Trophoblast cell (in vitro differentiated cells and primary cell): Measurements from ENCODE around the gene OR3A3. TPM values are rescaled to one million over a fixed set of nuclear protein-coding genes. Genes with fewer than 3 reads are reported as not detected.
"Not testable (repeated sequence)": the region's sequence is repeated elsewhere in the genome, so short reads cannot be mapped to it uniquely, and the experiment has no call there.

ENCODE experiments used
- DNase-seq, 2 donors: peaks; one replicate each; pipeline ENCODE4 v3.0.0-alpha.2; 2016
- H2AFZ ChIP-seq: 2 replicates; pipeline ENCODE4 v1.6.1; 2013; ENCODE audit warnings: low read length, moderate library complexity, mild to moderate bottlenecking; ENCODE audit not compliant: insufficient read depth, poor library complexity
- H2AK5ac ChIP-seq: 2 replicates; pipeline ENCODE4 v1.6.1; 2013; ENCODE audit warnings: mild to moderate bottlenecking, low read length
- H2BK120ac ChIP-seq: 2 replicates; pipeline ENCODE4 v1.6.1; 2013; ENCODE audit warnings: low read length, mild to moderate bottlenecking, moderate library complexity; ENCODE audit not compliant: insufficient read depth, poor library complexity
- H2BK12ac ChIP-seq: 2 replicates; pipeline ENCODE4 v1.6.1; 2013; ENCODE audit warnings: mild to moderate bottlenecking, low read length, moderate library complexity
- H2BK5ac ChIP-seq: 2 replicates; pipeline ENCODE4 v1.6.1; 2013; ENCODE audit warnings: low read length, low read depth, moderate library complexity, mild to moderate bottlenecking; ENCODE audit not compliant: poor library complexity
- H3K14ac ChIP-seq: 2 replicates; pipeline ENCODE4 v1.6.1; 2013; ENCODE audit warnings: mild to moderate bottlenecking, low read length
- H3K18ac ChIP-seq: 2 replicates; pipeline ENCODE4 v1.6.1; 2013; ENCODE audit warnings: mild to moderate bottlenecking, low read length
- H3K23ac ChIP-seq: 2 replicates; pipeline ENCODE4 v1.6.1; 2013; ENCODE audit warnings: low read length
- H3K27ac ChIP-seq: 2 replicates; pipeline ENCODE4 v1.5.1; 2013; ENCODE audit warnings: low read depth, mild to moderate bottlenecking, inconsistent platforms, low read length, moderate library complexity
- H3K27me3 ChIP-seq: 2 replicates; pipeline ENCODE4 v1.6.1; 2013; ENCODE audit warnings: inconsistent platforms, mild to moderate bottlenecking, low read length, moderate library complexity; ENCODE audit not compliant: insufficient read depth
- H3K36me3 ChIP-seq, 2 experiments: 1 replicate in 1 of 2; 2 replicates in 1 of 2; pipeline ENCODE4 v1.6.1; 2013; ENCODE audit warnings: low read length in 2 of 2, mild to moderate bottlenecking in 2 of 2, moderate library complexity in 1 of 2; ENCODE audit not compliant: insufficient read depth in 2 of 2, control insufficient read depth in 1 of 2
- H3K4ac ChIP-seq: 2 replicates; pipeline ENCODE4 v1.6.1; 2013; ENCODE audit warnings: low read depth, mild to moderate bottlenecking, low read length, moderate library complexity
- H3K4me1 ChIP-seq, 2 experiments: 1 replicate in 1 of 2; 2 replicates in 1 of 2; pipeline ENCODE4 v1.6.1; 2013; ENCODE audit warnings: low read length in 2 of 2, mild to moderate bottlenecking in 2 of 2, moderate library complexity in 1 of 2; ENCODE audit not compliant: insufficient read depth in 2 of 2, control insufficient read depth in 1 of 2
- H3K4me2 ChIP-seq: 2 replicates; pipeline ENCODE4 v1.6.1; 2013; ENCODE audit warnings: inconsistent platforms, mild to moderate bottlenecking, low read length, moderate library complexity
- H3K4me3 ChIP-seq: 2 replicates; pipeline ENCODE4 v1.5.1; 2013; ENCODE audit warnings: mild to moderate bottlenecking, low read depth, low read length, inconsistent platforms
- H3K79me1 ChIP-seq: one replicate; pipeline ENCODE4 v1.6.1; 2013; ENCODE audit warnings: low read length
- H3K79me2 ChIP-seq: 2 replicates; pipeline ENCODE4 v1.6.1; 2013; ENCODE audit warnings: low read length, mild to moderate bottlenecking; ENCODE audit not compliant: control insufficient read depth, insufficient read depth, poor library complexity
- H3K9ac ChIP-seq: 2 replicates; pipeline ENCODE4 v1.6.1; 2013; ENCODE audit warnings: mild to moderate bottlenecking, low read length
- H3K9me3 ChIP-seq: 2 replicates; pipeline ENCODE4 v1.6.1; 2013; ENCODE audit warnings: low read depth, mild to moderate bottlenecking, control low read depth, inconsistent platforms, low read length; ENCODE audit not compliant: insufficient read depth
- H4K12ac ChIP-seq: 2 replicates; pipeline ENCODE4 v1.6.1; 2013; ENCODE audit warnings: low read depth, mild to moderate bottlenecking, low read length, moderate library complexity
- H4K8ac ChIP-seq: 2 replicates; pipeline ENCODE4 v1.6.1; 2013; ENCODE audit warnings: low read depth, mild to moderate bottlenecking, low read length, moderate library complexity
- H4K91ac ChIP-seq: one replicate; pipeline ENCODE4 v1.6.1; 2013; ENCODE audit warnings: low read depth, mild to moderate bottlenecking, low read length, moderate library complexity
- whole genome bisulfite sequencing: extraction: QIAGEN DNeasy Blood & Tissue Kit; methylation state at CpG from one replicate; pipeline ENCODE4 v1.1.7; 2013; ENCODE audit warnings: missing lambda C conversion rate; ENCODE audit not compliant: insufficient read length, insufficient coverage; ENCODE audit errors: extremely low coverage; 5-methylcytosine and 5-hydroxymethylcytosine counted together
- polyA plus RNA-seq: library from polyadenylated mRNA; stranded (reverse); fragments of 200-250 nt; gene quantifications from 2 replicates; pipeline ENCODE4 v1.2.3, GENCODE V29; 2013

Gene OR3A3
- polyA plus RNA-seq, result not detected in 2 replicates

- Histone ChIP-seq H3K9me3 (peaks cover 2% of the 10 kb centered on the region), H3K36me3 (no peaks in the 10 kb centered on the region), H3K18ac (no peak within 1 kb of the TSS), H3K79me1 (no peaks in the 10 kb centered on the region), H3K27ac (no peak within 1 kb of the TSS), H3K4me1 (no peaks in the 10 kb centered on the region), H3K27me3 (no peaks in the 10 kb centered on the region), H4K12ac (no peak within 1 kb of the TSS), H3K4me3 (no peak within 1 kb of the TSS), H2BK5ac (no peak within 1 kb of the TSS), H2BK120ac (no peak within 1 kb of the TSS), H3K9ac (no peak within 1 kb of the TSS), H3K23ac (no peak within 1 kb of the TSS), H3K4ac (no peak within 1 kb of the TSS), H4K8ac (no peak within 1 kb of the TSS), H2BK12ac (no peak within 1 kb of the TSS), H3K79me2 (no peaks in the 10 kb centered on the region), H4K91ac (no peak within 1 kb of the TSS), H3K4me2 (no peak within 1 kb of the TSS), H2AFZ (no peak within 1 kb of the TSS), H2AK5ac (no peak within 1 kb of the TSS), H3K14ac (no peak within 1 kb of the TSS)
- no CpG with 5 or more reads among the region's 3 CpGs for WGBS
- DNase-seq, result no peak
These were observed at the start of gene OR3A3 for GRCh38 chr17:3411070-3411469. OR3A3 (plus strand) TSS chr17:3411370.

- H2BK120ac ChIP-seq, H3K23ac ChIP-seq, H3K14ac ChIP-seq, H4K8ac ChIP-seq, H2AK5ac ChIP-seq, H3K4me2 ChIP-seq, H2AFZ ChIP-seq, H3K36me3 ChIP-seq, H3K4ac ChIP-seq, H3K18ac ChIP-seq, H4K91ac ChIP-seq, H2BK12ac ChIP-seq, H2BK5ac ChIP-seq, H4K12ac ChIP-seq, H3K9me3 ChIP-seq, DNase-seq, H3K27me3 ChIP-seq, H3K9ac ChIP-seq, H3K79me1 ChIP-seq, H3K79me2 ChIP-seq, H3K4me3 ChIP-seq, H3K27ac ChIP-seq, H3K4me1 ChIP-seq: not testable (repeated sequence)
- no CpG with 5 or more reads among the region's 31 CpGs for WGBS
These were observed 40.0 kb upstream of the OR3A3 start for GRCh38 chr17:3371167-3371566.

- Histone ChIP-seq H2AK5ac (no peak overlapping the region), H3K4me1 (no peaks in the 10 kb centered on the region), H3K79me2 (no peaks in the 10 kb centered on the region), H3K4me2 (no peak overlapping the region), H2BK5ac (no peak overlapping the region), H4K12ac (no peak overlapping the region), H3K27me3 (no peaks in the 10 kb centered on the region), H3K27ac (no peak overlapping the region), H3K9ac (no peak overlapping the region), H3K23ac (no peak overlapping the region), H3K79me1 (no peaks in the 10 kb centered on the region), H3K4me3 (peak overlapping the region; percentile 23), H2BK120ac (no peak overlapping the region), H3K4ac (no peak overlapping the region), H3K18ac (no peak overlapping the region), H3K9me3 (peaks cover 23% of the 10 kb centered on the region), H4K91ac (no peak overlapping the region), H4K8ac (no peak overlapping the region), H3K36me3 (no peaks in the 10 kb centered on the region), H3K14ac (no peak overlapping the region), H2AFZ (no peak overlapping the region), H2BK12ac (no peak overlapping the region)
- DNase-seq, result no peak
- no CpG with 5 or more reads among the region's 8 CpGs for WGBS
These were observed 32.8 kb upstream of the OR3A3 start for GRCh38 chr17:3378321-3378720.

GRCh38 chr17:3381957-3382356, 29.2 kb upstream of the OR3A3 start:
- H2BK5ac ChIP-seq, result no peak overlapping the region
- no peak overlapping the region for H3K27ac ChIP-seq
- no peak overlapping the region for H3K18ac ChIP-seq
- no peak overlapping the region for H2BK12ac ChIP-seq
- H3K23ac ChIP-seq, result no peak overlapping the region
- WGBS, result no CpG with 5 or more reads among the region's 5 CpGs
- no peak overlapping the region for H3K4me3 ChIP-seq
- no peak overlapping the region for H2AFZ ChIP-seq
- H3K79me2 ChIP-seq, result no peaks in the 10 kb centered on the region
- peaks cover 25% of the 10 kb centered on the region for H3K9me3 ChIP-seq
- no peaks in the 10 kb centered on the region for H3K36me3 ChIP-seq
- H3K79me1 ChIP-seq, result no peaks in the 10 kb centered on the region
- H3K9ac ChIP-seq, result no peak overlapping the region
- no peaks in the 10 kb centered on the region for H3K4me1 ChIP-seq
- no peak overlapping the region for H2BK120ac ChIP-seq
- H4K12ac ChIP-seq, result no peak overlapping the region
- H3K4me2 ChIP-seq, result no peak overlapping the region
- H4K91ac ChIP-seq, result no peak overlapping the region
- no peak overlapping the region for H4K8ac ChIP-seq
- no peak overlapping the region for H3K4ac ChIP-seq
- DNase-seq, result no peak
- H3K14ac ChIP-seq, result no peak overlapping the region
- peaks cover 2% of the 10 kb centered on the region for H3K27me3 ChIP-seq
- H2AK5ac ChIP-seq, result no peak overlapping the region
